ENCODE measurements around the gene WASL. TPM values are rescaled to one million over a fixed set of nuclear protein-coding genes. Genes with fewer than 3 reads are reported as not detected.

Gene WASL
- total RNA-seq, 1 donor from 2014 or later: 36.0 TPM

DNA sequence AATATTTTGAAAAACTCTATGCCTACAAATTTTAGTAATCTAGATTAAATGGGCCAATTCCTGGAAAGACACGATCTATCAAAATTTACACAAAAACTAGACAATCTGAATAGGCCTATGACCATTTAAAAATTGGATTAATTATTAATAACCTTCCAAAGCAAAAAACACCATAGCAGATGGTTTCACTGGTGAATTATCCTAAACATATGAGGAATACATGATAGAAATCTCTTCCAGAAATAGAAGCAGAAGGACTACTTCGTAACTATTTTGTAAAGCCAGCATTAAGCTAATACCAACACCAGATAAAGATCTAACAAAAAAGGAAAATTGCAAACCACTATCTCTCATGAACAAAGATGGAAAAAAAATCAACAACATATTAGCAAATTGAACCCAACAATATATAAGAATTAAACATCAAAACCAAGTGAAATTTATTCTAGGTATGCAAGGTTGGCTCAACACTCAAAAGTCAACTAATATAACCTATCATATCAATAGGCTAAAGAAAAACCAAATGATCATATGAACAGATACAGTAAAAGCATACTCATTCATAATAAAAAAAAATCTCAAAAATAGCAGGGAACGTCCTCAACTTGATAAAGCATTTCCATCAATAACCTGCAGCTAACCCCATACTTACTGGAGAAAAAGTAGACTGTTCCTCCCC is 16.3 kb downstream of the WASL start:
- FAIRE-seq (no peak), DNase-seq (ENCODE audit: low read depth) (no peak)
- Histone ChIP-seq H3K4me2 (ENCODE audit: low read length) (no peak overlapping the region), H2AFZ (ENCODE audit: low read depth, low read length) (no peak overlapping the region), H3K27me3 (ENCODE audit: insufficient read depth, low read length) (no peaks in the 10 kb centered on the region), H3K9me3 (ENCODE audit: insufficient read depth, low read depth, low read length) (no peaks in the 10 kb centered on the region), H4K20me1 (ENCODE audit: insufficient read depth, low read length) (peaks cover 79% of the 10 kb centered on the region), H3K4me3 (ENCODE audit: insufficient read depth, low read depth, low read length) (no peak overlapping the region), H3K79me2 (ENCODE audit: insufficient read depth, low read length) (peaks cover 94% of the 10 kb centered on the region), H3K9ac (ENCODE audit: low read length) (no peak overlapping the region), H3K36me3 (ENCODE audit: insufficient read depth, low read length) (no peaks in the 10 kb centered on the region), H3K4me1 (ENCODE audit: insufficient read depth, low read length) (no peaks in the 10 kb centered on the region), H3K27ac (ENCODE audit: low read depth, low read length) (no peak overlapping the region)
- H3K36me3 Mint-ChIP-seq (ENCODE audit: low read depth, unreplicated experiment): no peaks in the 10 kb centered on the region
- no peak overlapping the region for H3K27ac Mint-ChIP-seq (ENCODE audit: unreplicated experiment)
- no peaks in the 10 kb centered on the region for H3K27me3 Mint-ChIP-seq (ENCODE audit: low read depth, unreplicated experiment)
- peaks cover 8% of the 10 kb centered on the region for H3K4me1 Mint-ChIP-seq (ENCODE audit: low read depth, unreplicated experiment)
- TF ChIP-seq EZH2 (IDR thresholded peaks at IDR 0.05; ENCODE audit: insufficient read depth, low read length): no peak
- TF ChIP-seq, protein P1, sequence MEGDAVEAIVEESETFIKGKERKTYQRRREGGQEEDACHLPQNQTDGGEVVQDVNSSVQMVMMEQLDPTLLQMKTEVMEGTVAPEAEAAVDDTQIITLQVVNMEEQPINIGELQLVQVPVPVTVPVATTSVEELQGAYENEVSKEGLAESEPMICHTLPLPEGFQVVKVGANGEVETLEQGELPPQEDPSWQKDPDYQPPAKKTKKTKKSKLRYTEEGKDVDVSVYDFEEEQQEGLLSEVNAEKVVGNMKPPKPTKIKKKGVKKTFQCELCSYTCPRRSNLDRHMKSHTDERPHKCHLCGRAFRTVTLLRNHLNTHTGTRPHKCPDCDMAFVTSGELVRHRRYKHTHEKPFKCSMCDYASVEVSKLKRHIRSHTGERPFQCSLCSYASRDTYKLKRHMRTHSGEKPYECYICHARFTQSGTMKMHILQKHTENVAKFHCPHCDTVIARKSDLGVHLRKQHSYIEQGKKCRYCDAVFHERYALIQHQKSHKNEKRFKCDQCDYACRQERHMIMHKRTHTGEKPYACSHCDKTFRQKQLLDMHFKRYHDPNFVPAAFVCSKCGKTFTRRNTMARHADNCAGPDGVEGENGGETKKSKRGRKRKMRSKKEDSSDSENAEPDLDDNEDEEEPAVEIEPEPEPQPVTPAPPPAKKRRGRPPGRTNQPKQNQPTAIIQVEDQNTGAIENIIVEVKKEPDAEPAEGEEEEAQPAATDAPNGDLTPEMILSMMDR (IDR thresholded peaks at IDR 0.05; ENCODE audit: insufficient read depth, low read depth, low read length): no peak
- no peaks in the 10 kb centered on the region for H3K9me3 Mint-ChIP-seq (ENCODE audit: unreplicated experiment)
- H3K4me3 Mint-ChIP-seq (ENCODE audit: unreplicated experiment): no peak overlapping the region

DNA sequence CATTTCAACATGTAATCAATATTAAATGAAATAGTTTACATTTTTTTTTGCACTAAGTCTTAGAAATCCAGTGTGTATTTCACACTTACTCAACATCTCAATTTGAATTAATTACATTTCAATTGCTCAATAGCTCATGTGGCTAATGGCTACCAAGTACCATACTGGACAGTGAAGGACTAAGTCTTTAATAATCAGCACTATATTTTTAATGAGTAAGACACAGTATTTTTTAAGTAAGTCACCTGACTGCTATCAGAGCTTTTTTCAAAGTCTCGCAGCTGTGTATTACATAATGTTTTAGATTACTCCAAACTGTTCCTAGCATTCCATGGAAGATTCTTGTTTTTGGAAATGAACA is 19.6 kb downstream of the WASL start:
- no peak overlapping the region for H2AFZ ChIP-seq (ENCODE audit: low read depth, low read length)

More for the DNA sequence above, 19.6 kb downstream of the WASL start:
- H3K27ac Mint-ChIP-seq (ENCODE audit: unreplicated experiment): no peak overlapping the region
- H3K9me3 Mint-ChIP-seq (ENCODE audit: unreplicated experiment): no peaks in the 10 kb centered on the region
- H3K36me3 Mint-ChIP-seq (ENCODE audit: low read depth, unreplicated experiment): no peaks in the 10 kb centered on the region
- H3K79me2 ChIP-seq (ENCODE audit: insufficient read depth, low read length): peaks cover 87% of the 10 kb centered on the region
- H3K4me3 Mint-ChIP-seq (ENCODE audit: unreplicated experiment): no peak overlapping the region
- no peak overlapping the region for H3K4me2 ChIP-seq (ENCODE audit: low read length)
- H3K4me3 ChIP-seq (ENCODE audit: insufficient read depth, low read depth, low read length): no peak overlapping the region
- TF ChIP-seq EZH2 (IDR thresholded peaks at IDR 0.05; ENCODE audit: insufficient read depth, low read length): no peak
- TF ChIP-seq, protein P1 (IDR thresholded peaks at IDR 0.05; ENCODE audit: insufficient read depth, low read depth, low read length): no peak
- H3K27me3 Mint-ChIP-seq (ENCODE audit: low read depth, unreplicated experiment): no peaks in the 10 kb centered on the region
- H3K36me3 ChIP-seq (ENCODE audit: insufficient read depth, low read length): no peaks in the 10 kb centered on the region
- H3K27me3 ChIP-seq (ENCODE audit: insufficient read depth, low read length): no peaks in the 10 kb centered on the region
- no peak overlapping the region for H3K27ac ChIP-seq (ENCODE audit: low read depth, low read length)
- no peak for DNase-seq (ENCODE audit: low read depth)
- no peak overlapping the region for H3K9ac ChIP-seq (ENCODE audit: low read length)
- H4K20me1 ChIP-seq (ENCODE audit: insufficient read depth, low read length): peaks cover 76% of the 10 kb centered on the region
- no peak for FAIRE-seq
- no peaks in the 10 kb centered on the region for H3K9me3 ChIP-seq (ENCODE audit: insufficient read depth, low read depth, low read length)
- H3K4me1 Mint-ChIP-seq (ENCODE audit: low read depth, unreplicated experiment): peaks cover 29% of the 10 kb centered on the region
- peaks cover 10% of the 10 kb centered on the region for H3K4me1 ChIP-seq (ENCODE audit: insufficient read depth, low read length)

Data from astrocyte (in vitro differentiated cells and primary cell).